HCT116 (cell line): ENCODE results near the gene KRTAP19-4. TPM values are rescaled to one million over a fixed set of nuclear protein-coding genes. Genes with fewer than 3 reads are reported as not detected.
"Not testable (repeated sequence)": the region's sequence is repeated elsewhere in the genome, so short reads cannot be mapped to it uniquely, and the experiment has no call there.

Source experiments
- ATAC-seq: fragments of 200-7000 bp; cut with Tn5 transposase; 2 replicates; pipeline ENCODE4 v1.9.1; 2020; ENCODE audit warnings: mild to moderate bottlenecking, moderate library complexity
- BruUV-seq: library from RNA; stranded (reverse); fragments of 400-500 nt; replicated peaks from 2 replicates; lab custom pipeline; 2021; lab: Mats Ljungman, UMichigan
- CTCF ChIA-PET: fragments of 300-600 bp; sonication (Branson Sonifier 250); formaldehyde crosslinking; loops from one replicate; lab custom pipeline; 2021; ENCODE audit warnings: antibody characterized with exemption; lab: Charles Lee
- POLR2A ChIA-PET: fragments of 300-600, 350-600 bp; sonication (Branson Sonifier 250); formaldehyde crosslinking; loops from one replicate; lab custom pipeline; 2021; ENCODE audit warnings: antibody characterized with exemption; lab: Charles Lee
- RAD21 ChIA-PET, 2 experiments: fragments of 300-600 bp; sonication (Branson Sonifier 250); formaldehyde crosslinking; loops; one replicate each; lab custom pipeline; 2023; ENCODE audit warnings: low total read pairs in 2 of 2; ENCODE audit not compliant: uncharacterized antibody in 2 of 2, unreplicated experiment in 2 of 2, low non-redundant PET in 1 of 2; lab: Charles Lee
- DNase-seq: peaks from one replicate; pipeline ENCODE4 v3.0.0-alpha.2; 2010; ENCODE audit warnings: low read depth, low spot score
- H2AFZ ChIP-seq: fragments of 200-600 bp; shearing (Covaris generic), sonication (generic); 2 replicates; pipeline ENCODE4 v1.6.1; 2017; ENCODE audit warnings: low read depth, mixed run types, mixed read lengths, antibody characterized with exemption, low read length; ENCODE audit not compliant: poor library complexity, severe bottlenecking
- H3K27ac ChIP-seq: 2 replicates; pipeline ENCODE4 v1.5.1; 2012; ENCODE audit warnings: low read depth, low read length
- H3K27me3 ChIP-seq: fragments of 200-600 bp; sonication (generic); 2 replicates; pipeline ENCODE4 v1.6.1; 2016; ENCODE audit warnings: mixed run types, low read length, mixed read lengths; ENCODE audit not compliant: insufficient read depth
- H3K36me3 ChIP-seq, 2 experiments: fragments of 200-500 bp in 1 of 2; fragments of 200-600 bp in 1 of 2; sonication (Bioruptor generic) in 1 of 2; sonication (generic) in 1 of 2; 2 replicates each; pipeline versions ENCODE4 v1.5.1 to v1.6.1; 2014 to 2016; ENCODE audit warnings: low read length in 2 of 2, inconsistent platforms in 1 of 2, mixed read lengths in 1 of 2, mixed run types in 1 of 2; ENCODE audit not compliant: insufficient read depth in 2 of 2, control insufficient read depth in 1 of 2
- H3K4me1 ChIP-seq, 2 experiments: fragments of 200-600 bp in 1 of 2; sonication (generic) in 1 of 2; 2 replicates each; pipeline versions ENCODE4 v1.5.1 to v1.6.1; 2012 to 2017; ENCODE audit warnings: low read length in 2 of 2, inconsistent platforms in 1 of 2, mild to moderate bottlenecking in 1 of 2, mixed read lengths in 1 of 2, mixed run types in 1 of 2, moderate library complexity in 1 of 2; ENCODE audit not compliant: insufficient read depth in 2 of 2, control insufficient read depth in 1 of 2
- H3K4me2 ChIP-seq: fragments of 200-600 bp; sonication (generic); 2 replicates; pipeline ENCODE4 v1.6.1; 2017; ENCODE audit warnings: mixed run types, low read length, mixed read lengths
- H3K4me3 ChIP-seq, 2 experiments: fragments of 200-600 bp in 1 of 2; sonication (generic) in 1 of 2; replicated peaks in 1 of 2; 2 replicates each; pipeline ENCODE4 v1.5.1; 2011 to 2016; ENCODE audit warnings: low read length in 2 of 2, control low read depth in 1 of 2, low read depth in 1 of 2, mild to moderate bottlenecking in 1 of 2, mixed read lengths in 1 of 2, mixed run types in 1 of 2
- H3K79me2 ChIP-seq: fragments of 200-600 bp; sonication (generic); 2 replicates; pipeline ENCODE4 v1.6.1; 2017; ENCODE audit warnings: mild to moderate bottlenecking, mixed run types, low read length, moderate library complexity, mixed read lengths; ENCODE audit not compliant: insufficient read depth
- H3K9ac ChIP-seq: fragments of 200-600 bp; sonication (generic); 2 replicates; pipeline ENCODE4 v1.6.1; 2016; ENCODE audit warnings: low read length, mixed read lengths
- H3K9me2 ChIP-seq: fragments of 200-600 bp; sonication (generic), shearing (Covaris generic); 2 replicates; pipeline ENCODE4 v1.6.1; 2017; ENCODE audit warnings: mixed run types, mild to moderate bottlenecking, moderate library complexity; ENCODE audit not compliant: insufficient read depth
- H3K9me3 ChIP-seq, 2 experiments: fragments of 200-500 bp in 1 of 2; fragments of 200-600 bp in 1 of 2; sonication (Bioruptor generic) in 1 of 2; sonication (generic) in 1 of 2; 2 replicates each; pipeline ENCODE4 v1.6.1; 2014 to 2017; ENCODE audit warnings: low read length in 2 of 2, mixed read lengths in 2 of 2, inconsistent platforms in 1 of 2, low read depth in 1 of 2, mild to moderate bottlenecking in 1 of 2, mixed run types in 1 of 2, moderate library complexity in 1 of 2; ENCODE audit not compliant: control insufficient read depth in 1 of 2, insufficient read depth in 1 of 2
- H4K20me1 ChIP-seq: fragments of 200-600 bp; sonication (generic), shearing (Covaris generic); 2 replicates; pipeline ENCODE4 v1.6.1; 2017; ENCODE audit warnings: mixed run types, mild to moderate bottlenecking, moderate library complexity; ENCODE audit not compliant: insufficient read depth
- CBX3 ChIP-seq: IDR thresholded peaks from 2 replicates; pipeline ENCODE4 v1.6.1; 2012; ENCODE audit warnings: low read depth
- CEBPB ChIP-seq: IDR thresholded peaks from 2 replicates; pipeline ENCODE4 v1.6.1; 2012; ENCODE audit warnings: low read depth
- CTCF ChIP-seq, 3 experiments: fragments of 200-600 bp in 1 of 3; sonication (generic) in 1 of 3; IDR thresholded peaks in 2 of 3; conservative IDR thresholded peaks in 1 of 3; 2 replicates each; pipeline ENCODE4 v1.5.1; 2012 to 2017; ENCODE audit warnings: low read depth in 2 of 3, low read length in 2 of 3, antibody characterized with exemption in 1 of 3, borderline replicate concordance in 1 of 3, control low read depth in 1 of 3, mild to moderate bottlenecking in 1 of 3, mixed read lengths in 1 of 3, mixed run types in 1 of 3, moderate library complexity in 1 of 3; ENCODE audit not compliant: insufficient read depth in 1 of 3
- EZH2 ChIP-seq: fragments of 200-600 bp; sonication (generic); IDR thresholded peaks from 2 replicates; pipeline ENCODE4 v1.6.1; 2017; ENCODE audit warnings: antibody characterized with exemption, mixed run types
- JUND ChIP-seq: IDR thresholded peaks from 2 replicates; pipeline ENCODE4 v1.6.1; 2012
- POLR2A ChIP-seq: IDR thresholded peaks from 2 replicates; pipeline ENCODE4 v1.7.0; 2011; ENCODE audit warnings: borderline replicate concordance; ENCODE audit not compliant: insufficient read depth, insufficient read length; ENCODE audit errors: extremely low read depth
- POLR2AphosphoS5 ChIP-seq: IDR thresholded peaks from 2 replicates; pipeline ENCODE4 v1.6.1; 2011; ENCODE audit warnings: mild to moderate bottlenecking, low read depth, low read length, moderate library complexity
- RAD21 ChIP-seq: IDR thresholded peaks from 2 replicates; pipeline ENCODE4 v1.6.1; 2012; ENCODE audit warnings: low read depth, mild to moderate bottlenecking
- SIN3A ChIP-seq: IDR thresholded peaks from 2 replicates; pipeline ENCODE4 v1.6.1; 2012; ENCODE audit warnings: low read depth
- SP1 ChIP-seq: IDR thresholded peaks from 2 replicates; pipeline ENCODE4 v1.6.1; 2012; ENCODE audit warnings: low read depth
- SRF ChIP-seq: IDR thresholded peaks from 2 replicates; pipeline ENCODE4 v1.6.1; 2012; ENCODE audit warnings: low read depth
- TCF7L2 ChIP-seq: IDR thresholded peaks from 2 replicates; pipeline ENCODE4 v1.7.0; 2011; ENCODE audit warnings: borderline replicate concordance, inconsistent platforms; ENCODE audit not compliant: insufficient read depth, insufficient read length; ENCODE audit errors: extremely low read depth
- ZNF274 ChIP-seq: fragments of 200-500 bp; sonication (Bioruptor generic); IDR thresholded peaks from 2 replicates; pipeline ENCODE4 v1.6.1; 2014; ENCODE audit warnings: mild to moderate bottlenecking, low read depth, low read length, inconsistent platforms
- intact Hi-C: fragments of 100-400 bp; cut with micrococcal nuclease; formaldehyde crosslinking; loops from 2 replicates; pipeline ENCODE4 v1.10.0; 2022
- total RNA-seq: library from RNA; stranded (reverse); gene quantifications from one replicate; pipeline ENCODE4 v1.2.1, GENCODE V29; 2021; ENCODE audit not compliant: unreplicated experiment
- TF ChIP-seq, protein P1 (sequence below): IDR thresholded peaks from 2 replicates; pipeline ENCODE4 v1.6.1; 2011; ENCODE audit warnings: mild to moderate bottlenecking, low read length, moderate library complexity; ENCODE audit not compliant: insufficient replicate concordance; ENCODE audit errors: extremely low read depth

KRTAP19-4 gene
- total RNA-seq, 1 experiment from 2014 or later = not detected

DNA sequence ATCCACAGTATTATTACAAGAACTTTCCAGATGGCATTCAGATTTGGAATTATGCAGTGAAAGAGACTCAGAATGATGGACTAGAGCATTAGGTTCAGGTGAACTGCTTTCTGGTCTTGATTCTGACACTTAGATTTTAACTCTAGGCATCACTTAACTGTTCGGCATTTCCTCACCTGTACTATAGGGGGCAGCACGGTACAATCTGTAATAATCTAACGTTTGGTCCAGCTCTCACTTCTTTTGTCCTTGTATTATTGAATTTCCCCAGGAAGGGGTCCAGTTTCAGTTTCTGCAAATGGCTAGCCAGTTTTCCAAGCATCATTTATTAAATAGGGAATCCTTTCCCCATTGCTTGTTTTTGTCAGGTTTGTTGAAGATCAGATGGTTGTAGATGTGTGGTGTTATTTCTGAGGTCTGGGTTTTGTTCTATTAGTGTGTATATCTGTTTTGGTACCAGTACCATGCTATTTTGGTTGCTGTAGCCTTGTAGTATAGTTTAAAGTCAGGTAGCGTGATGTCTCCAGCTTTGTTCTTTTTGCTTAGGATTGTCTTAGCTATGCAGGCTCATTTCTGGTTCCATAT lies 8.7 kb upstream of the KRTAP19-4 start:
- H2AFZ ChIP-seq, H3K9me2 ChIP-seq, intact Hi-C loops, BruUV-seq, H3K4me2 ChIP-seq, H3K27me3 ChIP-seq, DNase-seq, ATAC-seq, H3K79me2 ChIP-seq, H3K4me1 ChIP-seq, POLR2A ChIA-PET, H3K4me3 ChIP-seq, RAD21 ChIA-PET, H4K20me1 ChIP-seq, H3K36me3 ChIP-seq, H3K27ac ChIP-seq, H3K9ac ChIP-seq: not testable (repeated sequence)
- peak in 2 of 3 experiments; percentile 25 to 39; a peak in 3 of 6 replicates for TF ChIP-seq CTCF (IDR thresholded peaks at IDR 0.05 in 2 of 3, conservative IDR thresholded peaks at IDR 0.05 in 1 of 3; ENCODE audit: borderline replicate concordance in 1 of 3, insufficient read depth in 1 of 3, low read depth in 2 of 3, low read length in 2 of 3)
- peaks cover 14 to 18% of the 10 kb centered on the region in 2 experiments; a peak in 3 of 4 replicates for H3K9me3 ChIP-seq
- CTCF ChIA-PET = interaction anchor here (0.6 kb wide), 1 partner anchor 580 kb away, joined by 3 read pairs; no protein-coding TSS in a partner anchor

DNA sequence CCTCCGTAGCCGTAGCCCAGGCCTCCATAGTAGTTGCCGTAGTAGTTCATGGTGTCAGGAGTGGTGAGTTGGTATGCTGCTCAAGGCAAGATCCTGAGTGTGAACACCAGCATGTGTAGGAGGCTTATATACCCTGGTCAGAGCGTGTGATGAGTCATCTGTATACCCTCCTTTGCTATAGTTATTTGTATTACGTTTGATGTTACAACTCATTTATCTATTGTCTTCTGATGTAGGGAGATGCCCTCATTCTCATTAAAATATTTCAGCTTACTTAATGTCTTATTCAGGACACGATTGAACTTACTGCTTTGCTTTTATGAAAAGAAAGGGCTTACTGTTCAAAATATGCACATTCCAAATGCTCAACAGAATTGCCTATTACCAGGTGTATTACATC lies 5.1 kb upstream of the KRTAP19-4 start, which contains the start of gene KRTAP19-5:
KRTAP19-5 (minus strand) TSS at position 101 of the 400 bp plus-strand sequence; CDS start at position 50, 51 bp downstream.
- ChIA-PET RAD21 (no interaction called here), CTCF (no interaction called here), POLR2A (no interaction called here)
- Histone ChIP-seq H3K4me1 (no peaks in the 10 kb centered on the region), H2AFZ (no peak within 1 kb of the TSS), H3K36me3 (no peaks in the 10 kb centered on the region), H3K9me3 (peaks cover 13 to 22% of the 10 kb centered on the region in 2 experiments; a peak in 3 of 4 replicates), H3K79me2 (no peaks in the 10 kb centered on the region), H3K27ac (no peak within 1 kb of the TSS), H3K9me2 (no peaks in the 10 kb centered on the region), H3K9ac (no peak within 1 kb of the TSS), H4K20me1 (no peaks in the 10 kb centered on the region), H3K27me3 (no peaks in the 10 kb centered on the region), H3K4me2 (no peak within 1 kb of the TSS), H3K4me3 (no peak within 1 kb of the TSS)
- intact Hi-C loops = no loop called here
- DNase-seq = no peak
- no TSS peak for BruUV-seq
- no peak for ATAC-seq
- TF ChIP-seq SIN3A (no peak), JUND (no peak), SP1 (no peak), TCF7L2 (no peak), CEBPB (no peak), CTCF (IDR thresholded peaks at IDR 0.05 in 2 of 3, conservative IDR thresholded peaks at IDR 0.05 in 1 of 3; ENCODE audit: borderline replicate concordance in 1 of 3, insufficient read depth in 1 of 3, low read depth in 2 of 3, low read length in 2 of 3) (no peak), POLR2A (no peak), EZH2 (no peak), RAD21 (no peak), CBX3 (no peak), ZNF274 (no peak), SRF (no peak), POLR2AphosphoS5 (no peak)
- TF ChIP-seq, protein P1, sequence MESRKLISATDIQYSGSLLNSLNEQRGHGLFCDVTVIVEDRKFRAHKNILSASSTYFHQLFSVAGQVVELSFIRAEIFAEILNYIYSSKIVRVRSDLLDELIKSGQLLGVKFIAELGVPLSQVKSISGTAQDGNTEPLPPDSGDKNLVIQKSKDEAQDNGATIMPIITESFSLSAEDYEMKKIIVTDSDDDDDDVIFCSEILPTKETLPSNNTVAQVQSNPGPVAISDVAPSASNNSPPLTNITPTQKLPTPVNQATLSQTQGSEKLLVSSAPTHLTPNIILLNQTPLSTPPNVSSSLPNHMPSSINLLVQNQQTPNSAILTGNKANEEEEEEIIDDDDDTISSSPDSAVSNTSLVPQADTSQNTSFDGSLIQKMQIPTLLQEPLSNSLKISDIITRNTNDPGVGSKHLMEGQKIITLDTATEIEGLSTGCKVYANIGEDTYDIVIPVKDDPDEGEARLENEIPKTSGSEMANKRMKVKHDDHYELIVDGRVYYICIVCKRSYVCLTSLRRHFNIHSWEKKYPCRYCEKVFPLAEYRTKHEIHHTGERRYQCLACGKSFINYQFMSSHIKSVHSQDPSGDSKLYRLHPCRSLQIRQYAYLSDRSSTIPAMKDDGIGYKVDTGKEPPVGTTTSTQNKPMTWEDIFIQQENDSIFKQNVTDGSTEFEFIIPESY = no peak
